ENCODE data around the gene SHC3.

- TF ChIP-seq POLR2AphosphoS5 (IDR thresholded peaks at IDR 0.05; ENCODE audit: low read depth), result no peak
- no peak for TF ChIP-seq EZH2 (IDR thresholded peaks at IDR 0.05; ENCODE audit: low read depth, unreplicated experiment)
- TF ChIP-seq CTCF (conservative IDR thresholded peaks at IDR 0.05; ENCODE audit: low read depth in 2 of 2), result no peak
These were observed 16.0 kb upstream of the SHC3 start for GRCh38 chr9:89194421-89195130.

Data from GM23338 (cell line).